GM06990 (cell line): ENCODE data around the gene RAB11FIP4.

Experiments
- DNase-seq: peaks from one replicate; pipeline ENCODE4 v3.0.0-alpha.2; 2011; ENCODE audit not compliant: insufficient read length; ENCODE audit errors: extremely low read depth
- H3K27me3 ChIP-seq: replicated peaks from 2 replicates; pipeline ENCODE4 v1.6.0; 2011; ENCODE audit warnings: low read length; ENCODE audit not compliant: control insufficient read depth, insufficient read depth
- H3K36me3 ChIP-seq: 2 replicates; pipeline ENCODE4 v1.5.1; 2011; ENCODE audit warnings: low read length; ENCODE audit not compliant: control insufficient read depth, insufficient read depth
- H3K4me3 ChIP-seq: replicated peaks from 2 replicates; pipeline ENCODE4 v1.5.1; 2011; ENCODE audit warnings: low read depth, mild to moderate bottlenecking, control low read depth, low read length
- CTCF ChIP-seq: IDR thresholded peaks from 2 replicates; pipeline ENCODE4 v1.5.1; 2011; ENCODE audit warnings: low read length, control low read depth, mild to moderate bottlenecking, inconsistent platforms; ENCODE audit not compliant: insufficient read depth, poor library complexity, severe bottlenecking

The RAB11FIP4 gene

GRCh38 chr17:31561469-31562375 lies 170.2 kb downstream of the RAB11FIP4 start:
- DNase-seq, result no peak
- Histone ChIP-seq H3K27me3 (peaks cover 3% of the 10 kb centered on the region; the same call in 1 of the 2 replicates), H3K36me3 (no peaks in the 10 kb centered on the region), H3K4me3 (no peak overlapping the region)
- no peak for TF ChIP-seq CTCF

- TF ChIP-seq CTCF, result no peak
- H3K36me3 ChIP-seq, result no peaks in the 10 kb centered on the region
- peaks cover 3% of the 10 kb centered on the region; the same call in 1 of the 2 replicates for H3K27me3 ChIP-seq
- no peak for DNase-seq
- no peak overlapping the region for H3K4me3 ChIP-seq
Observed at GRCh38 chr17:31562376-31562840, 170.9 kb downstream of the RAB11FIP4 start.

- no peak for TF ChIP-seq CTCF
- Histone ChIP-seq H3K36me3 (no peaks in the 10 kb centered on the region), H3K27me3 (peaks cover 3% of the 10 kb centered on the region; the same call in 1 of the 2 replicates), H3K4me3 (no peak overlapping the region)
- no peak for DNase-seq
Observed at GRCh38 chr17:31564291-31564690, 172.8 kb downstream of the RAB11FIP4 start.

GRCh38 chr17:31564883-31565301 lies 173.4 kb downstream of the RAB11FIP4 start:
- no peak for DNase-seq
- TF ChIP-seq CTCF, result no peak
- no peak overlapping the region for H3K4me3 ChIP-seq

GRCh38 chr17:31565652-31566051 lies 174.2 kb downstream of the RAB11FIP4 start:
- no peak for TF ChIP-seq CTCF

More at GRCh38 chr17:31564883-31565301, 173.4 kb downstream of the RAB11FIP4 start:
- Histone ChIP-seq H3K36me3 (no peaks in the 10 kb centered on the region), H3K27me3 (peaks cover 3% of the 10 kb centered on the region; the same call in 1 of the 2 replicates)

More at GRCh38 chr17:31565652-31566051, 174.2 kb downstream of the RAB11FIP4 start:
- no peak for DNase-seq
- Histone ChIP-seq H3K4me3 (no peak overlapping the region), H3K27me3 (peaks cover 3% of the 10 kb centered on the region; the same call in 1 of the 2 replicates), H3K36me3 (no peaks in the 10 kb centered on the region)
